ENCODE measurements around the gene WWC2.

DNA sequence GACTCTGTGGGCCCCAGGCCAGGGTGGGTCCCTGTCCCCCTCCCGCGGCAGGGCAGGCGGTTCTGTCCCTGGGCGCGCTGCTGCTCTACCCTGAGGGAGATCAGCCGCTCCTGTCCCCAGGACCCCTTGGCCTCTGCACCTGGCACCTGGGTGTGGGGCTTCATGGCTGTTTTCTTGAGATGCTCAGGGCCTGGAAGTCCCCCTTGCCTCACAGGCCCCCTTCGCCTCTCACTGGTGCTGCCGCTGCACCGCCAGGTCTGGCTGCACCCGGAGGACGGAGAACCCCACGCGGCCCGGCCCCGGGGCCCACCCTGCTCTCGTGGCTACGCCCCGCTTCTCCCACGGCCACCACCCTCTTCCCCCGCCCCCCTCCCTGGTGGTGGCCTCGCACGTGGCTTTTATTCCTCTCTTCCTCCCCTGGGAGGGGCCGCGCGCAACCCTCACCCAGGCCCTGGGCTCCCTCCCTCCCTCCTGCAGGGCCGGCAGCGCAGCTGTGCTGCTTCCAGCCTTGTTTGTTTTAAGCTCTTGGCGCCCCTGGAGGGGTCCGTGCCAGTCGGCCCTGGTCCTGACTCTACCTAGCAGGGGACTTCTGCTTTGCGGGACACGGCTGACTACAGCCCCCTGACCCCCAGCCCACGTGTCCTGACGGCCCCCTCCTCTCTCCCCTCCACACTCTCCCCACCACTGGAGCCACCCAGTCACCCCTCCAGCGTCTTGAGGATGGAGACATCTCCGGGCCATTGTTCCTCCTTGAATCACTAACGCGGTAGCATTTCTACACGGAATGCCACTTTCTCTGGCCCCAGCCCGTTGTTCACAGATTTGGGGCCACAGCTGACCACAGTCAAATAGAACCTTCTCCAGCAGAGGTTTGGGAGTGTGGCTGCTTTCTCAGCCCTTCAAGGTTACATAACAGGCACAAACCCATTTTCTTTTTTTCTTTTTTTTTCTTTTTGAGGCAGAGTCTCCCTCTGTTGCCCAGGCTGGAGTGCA lies 243.8 kb downstream of the WWC2 start:
- TF ChIP-seq, protein P1, sequence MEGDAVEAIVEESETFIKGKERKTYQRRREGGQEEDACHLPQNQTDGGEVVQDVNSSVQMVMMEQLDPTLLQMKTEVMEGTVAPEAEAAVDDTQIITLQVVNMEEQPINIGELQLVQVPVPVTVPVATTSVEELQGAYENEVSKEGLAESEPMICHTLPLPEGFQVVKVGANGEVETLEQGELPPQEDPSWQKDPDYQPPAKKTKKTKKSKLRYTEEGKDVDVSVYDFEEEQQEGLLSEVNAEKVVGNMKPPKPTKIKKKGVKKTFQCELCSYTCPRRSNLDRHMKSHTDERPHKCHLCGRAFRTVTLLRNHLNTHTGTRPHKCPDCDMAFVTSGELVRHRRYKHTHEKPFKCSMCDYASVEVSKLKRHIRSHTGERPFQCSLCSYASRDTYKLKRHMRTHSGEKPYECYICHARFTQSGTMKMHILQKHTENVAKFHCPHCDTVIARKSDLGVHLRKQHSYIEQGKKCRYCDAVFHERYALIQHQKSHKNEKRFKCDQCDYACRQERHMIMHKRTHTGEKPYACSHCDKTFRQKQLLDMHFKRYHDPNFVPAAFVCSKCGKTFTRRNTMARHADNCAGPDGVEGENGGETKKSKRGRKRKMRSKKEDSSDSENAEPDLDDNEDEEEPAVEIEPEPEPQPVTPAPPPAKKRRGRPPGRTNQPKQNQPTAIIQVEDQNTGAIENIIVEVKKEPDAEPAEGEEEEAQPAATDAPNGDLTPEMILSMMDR (IDR thresholded peaks at IDR 0.05) = no peak
- TF ChIP-seq POLR2A (IDR thresholded peaks at IDR 0.05) = no peak

Data from esophagus squamous epithelium (tissue), 4 donors.